Transverse colon (tissue), 4 donors: Measurements from ENCODE around the gene GLT8D2.

Source experiments
- EP300 ChIP-seq: sonication (generic); formaldehyde crosslinking; IDR thresholded peaks from one replicate; pipeline ENCODE4 v1.6.1; 2017; ENCODE audit warnings: antibody characterized with exemption, low read depth
- POLR2A ChIP-seq: fragments of 450-650 bp; IDR thresholded peaks from one replicate; pipeline ENCODE4 v1.6.1; 2016; ENCODE audit warnings: antibody characterized with exemption, mild to moderate bottlenecking, moderate library complexity
- POLR2AphosphoS5 ChIP-seq, 3 donors: sonication (generic); formaldehyde crosslinking; IDR thresholded peaks; one replicate each; pipeline ENCODE4 v1.6.1; 2016; ENCODE audit warnings: antibody characterized with exemption in 3 of 3
- TF ChIP-seq, protein P1 (sequence below), 5 experiments: fragments of 200-600 bp in 3 of 5; fragments of 450-650 bp in 2 of 5; sonication (generic) in 3 of 5; IDR thresholded peaks; 1 replicate in 2 of 5; 2 replicates in 3 of 5; pipeline ENCODE4 v1.5.1; 2016 to 2017; ENCODE audit warnings: antibody characterized with exemption in 5 of 5, inconsistent platforms in 3 of 5, mild to moderate bottlenecking in 2 of 5, moderate library complexity in 1 of 5

DNA sequence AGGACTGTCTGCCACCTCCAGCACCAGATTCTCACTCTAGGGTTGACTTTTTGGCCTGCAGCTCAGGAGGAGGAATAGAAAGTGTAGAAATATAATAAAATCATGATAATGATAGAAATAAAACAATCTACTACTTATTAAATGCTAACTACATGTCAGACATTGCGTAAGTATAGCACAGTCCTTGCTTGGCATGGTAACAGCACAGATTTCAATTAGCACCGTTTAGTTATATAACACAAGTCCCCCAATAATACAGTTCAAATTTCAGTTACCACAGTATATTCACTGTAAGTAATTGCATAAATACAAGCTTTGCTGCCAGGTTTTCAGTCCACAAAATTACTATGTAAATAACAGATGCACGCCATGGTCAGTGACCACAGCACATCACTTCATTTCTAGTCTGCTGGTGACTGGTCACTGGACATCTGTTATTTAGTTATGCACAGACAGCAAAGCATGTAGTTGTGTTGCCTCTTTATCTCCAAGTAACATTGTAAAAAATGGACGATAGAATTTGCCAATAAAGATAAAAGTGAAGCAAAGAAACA, 6.5 kb upstream of the GLT8D2 start:
- no peak for TF ChIP-seq POLR2A
- TF ChIP-seq, protein P1, sequence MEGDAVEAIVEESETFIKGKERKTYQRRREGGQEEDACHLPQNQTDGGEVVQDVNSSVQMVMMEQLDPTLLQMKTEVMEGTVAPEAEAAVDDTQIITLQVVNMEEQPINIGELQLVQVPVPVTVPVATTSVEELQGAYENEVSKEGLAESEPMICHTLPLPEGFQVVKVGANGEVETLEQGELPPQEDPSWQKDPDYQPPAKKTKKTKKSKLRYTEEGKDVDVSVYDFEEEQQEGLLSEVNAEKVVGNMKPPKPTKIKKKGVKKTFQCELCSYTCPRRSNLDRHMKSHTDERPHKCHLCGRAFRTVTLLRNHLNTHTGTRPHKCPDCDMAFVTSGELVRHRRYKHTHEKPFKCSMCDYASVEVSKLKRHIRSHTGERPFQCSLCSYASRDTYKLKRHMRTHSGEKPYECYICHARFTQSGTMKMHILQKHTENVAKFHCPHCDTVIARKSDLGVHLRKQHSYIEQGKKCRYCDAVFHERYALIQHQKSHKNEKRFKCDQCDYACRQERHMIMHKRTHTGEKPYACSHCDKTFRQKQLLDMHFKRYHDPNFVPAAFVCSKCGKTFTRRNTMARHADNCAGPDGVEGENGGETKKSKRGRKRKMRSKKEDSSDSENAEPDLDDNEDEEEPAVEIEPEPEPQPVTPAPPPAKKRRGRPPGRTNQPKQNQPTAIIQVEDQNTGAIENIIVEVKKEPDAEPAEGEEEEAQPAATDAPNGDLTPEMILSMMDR (IDR thresholded peaks at IDR 0.05): no peak
- no peak for TF ChIP-seq POLR2AphosphoS5 (IDR thresholded peaks at IDR 0.05)
- TF ChIP-seq EP300: no peak
